Spleen (tissue), 13 donors: ENCODE measurements around the gene GON4L. TPM values are rescaled to one million over a fixed set of nuclear protein-coding genes. Genes with fewer than 3 reads are reported as not detected.

Source experiments
- DNase-seq: peaks from one replicate; pipeline ENCODE4 v3.0.0-alpha.2; 2020
- H3K27ac ChIP-seq, 8 donors: fragments of 200-600 bp; sonication (generic) in 7 of 8; 1 replicate in 4 of 8; 2 replicates in 4 of 8; pipeline versions ENCODE4 v1.5.0 to v1.8.0; 2016 to 2021; ENCODE audit warnings: inconsistent platforms in 4 of 8, mild to moderate bottlenecking in 4 of 8, moderate library complexity in 1 of 8
- H3K27me3 ChIP-seq, 7 donors: fragments of 200-600 bp; sonication (generic) in 6 of 7; replicated peaks in 1 of 7; 1 replicate in 4 of 7; 2 replicates in 3 of 7; pipeline versions ENCODE4 v1.5.0 to v1.8.0; 2016 to 2021; ENCODE audit warnings: inconsistent platforms in 3 of 7, mild to moderate bottlenecking in 1 of 7
- H3K36me3 ChIP-seq, 6 donors: fragments of 200-600 bp; sonication (generic) in 5 of 6; 1 replicate in 4 of 6; 2 replicates in 2 of 6; pipeline versions ENCODE4 v1.5.0 to v1.8.0; 2016 to 2021; ENCODE audit warnings: inconsistent platforms in 2 of 6
- H3K4me1 ChIP-seq, 6 donors: fragments of 200-600 bp; sonication (generic) in 5 of 6; 1 replicate in 3 of 6; 2 replicates in 3 of 6; pipeline versions ENCODE4 v1.5.0 to v1.8.0; 2016 to 2021; ENCODE audit warnings: inconsistent platforms in 3 of 6
- H3K4me3 ChIP-seq, 8 donors: fragments of 200-600 bp; sonication (generic) in 7 of 8; 1 replicate in 4 of 8; 2 replicates in 4 of 8; pipeline versions ENCODE4 v1.5.0 to v1.8.0; 2016 to 2021; ENCODE audit warnings: inconsistent platforms in 4 of 8, mild to moderate bottlenecking in 4 of 8, moderate library complexity in 2 of 8
- H3K9me3 ChIP-seq, 8 donors: fragments of 200-600 bp; sonication (generic) in 7 of 8; 1 replicate in 4 of 8; 2 replicates in 4 of 8; pipeline versions ENCODE4 v1.5.0 to v1.8.0; 2016 to 2021; ENCODE audit warnings: inconsistent platforms in 4 of 8
- POLR2A ChIP-seq, 3 donors: fragments of 450-650 bp; IDR thresholded peaks; one replicate each; pipeline ENCODE4 v1.5.1; 2017; ENCODE audit warnings: antibody characterized with exemption in 3 of 3, mild to moderate bottlenecking in 1 of 3
- POLR2AphosphoS5 ChIP-seq, 3 donors: sonication (generic); formaldehyde crosslinking; IDR thresholded peaks; one replicate each; pipeline ENCODE4 v1.5.1; 2017; ENCODE audit warnings: antibody characterized with exemption in 3 of 3
- WGBS, 5 donors: extraction: QIAGEN DNeasy Blood & Tissue Kit in 3 of 5; methylation state at CpG; one replicate each; pipeline versions ENCODE4 v1.1.5 to v1.1.7; 2013 to 2018; 5-methylcytosine and 5-hydroxymethylcytosine counted together
- intact Hi-C: fragments of 100-400 bp; cut with DNase I; formaldehyde crosslinking; loops from one replicate; pipeline ENCODE4 v1.15.0; 2023; ENCODE audit warnings: low total_unique reads
- long read RNA-seq, 2 donors: transcript quantifications; one replicate each; lab custom pipeline, GENCODE V29; 2026
- polyA plus RNA-seq, 3 donors: library from polyadenylated mRNA; stranded (reverse); fragments of 200-250 nt; gene quantifications; one replicate each; pipeline ENCODE4 v1.2.1, GENCODE V29; 2013
- total RNA-seq, 7 donors: library from RNA; depleted of rRNA in 3 of 7; stranded (reverse); fragments of >200 nt in 3 of 7; fragmentation: NEBNext Ultra II Directional in 4 of 7; extraction: Animal tissue kit (Norgen Biotek cat#: 25700) in 4 of 7; gene quantifications; one replicate each; pipeline versions ENCODE4 v1.1.0 to v1.2.1, GENCODE V29; 2016 to 2021
- TF ChIP-seq, protein P1 (sequence below), 11 experiments: fragments of 200-600 bp in 7 of 11; fragments of 450-650 bp in 4 of 11; sonication (generic) in 4 of 11; IDR thresholded peaks in 8 of 11; conservative IDR thresholded peaks in 3 of 11; 1 replicate in 7 of 11; 2 replicates in 4 of 11; pipeline versions ENCODE4 v1.4.0 to v1.8.0; 2016 to 2021; ENCODE audit warnings: antibody characterized with exemption in 11 of 11, inconsistent platforms in 4 of 11, mild to moderate bottlenecking in 1 of 11
- donor health status: healthy with polysubstance abuse.
- donor health status: DM: no; HTN: no; CAD: no; lungs with moderate emphysema.
- donor health status: DM: no; HTN: no; CAD: no.
- donor health status: Bipolar disorder and iron deficiency.
- donor health status: healthy.
- donor health status: DM: no; HTN: no; CAD: no.
- donor health status: DM: yes; HTN: yes; CAD: no.

The GON4L gene, protein sequence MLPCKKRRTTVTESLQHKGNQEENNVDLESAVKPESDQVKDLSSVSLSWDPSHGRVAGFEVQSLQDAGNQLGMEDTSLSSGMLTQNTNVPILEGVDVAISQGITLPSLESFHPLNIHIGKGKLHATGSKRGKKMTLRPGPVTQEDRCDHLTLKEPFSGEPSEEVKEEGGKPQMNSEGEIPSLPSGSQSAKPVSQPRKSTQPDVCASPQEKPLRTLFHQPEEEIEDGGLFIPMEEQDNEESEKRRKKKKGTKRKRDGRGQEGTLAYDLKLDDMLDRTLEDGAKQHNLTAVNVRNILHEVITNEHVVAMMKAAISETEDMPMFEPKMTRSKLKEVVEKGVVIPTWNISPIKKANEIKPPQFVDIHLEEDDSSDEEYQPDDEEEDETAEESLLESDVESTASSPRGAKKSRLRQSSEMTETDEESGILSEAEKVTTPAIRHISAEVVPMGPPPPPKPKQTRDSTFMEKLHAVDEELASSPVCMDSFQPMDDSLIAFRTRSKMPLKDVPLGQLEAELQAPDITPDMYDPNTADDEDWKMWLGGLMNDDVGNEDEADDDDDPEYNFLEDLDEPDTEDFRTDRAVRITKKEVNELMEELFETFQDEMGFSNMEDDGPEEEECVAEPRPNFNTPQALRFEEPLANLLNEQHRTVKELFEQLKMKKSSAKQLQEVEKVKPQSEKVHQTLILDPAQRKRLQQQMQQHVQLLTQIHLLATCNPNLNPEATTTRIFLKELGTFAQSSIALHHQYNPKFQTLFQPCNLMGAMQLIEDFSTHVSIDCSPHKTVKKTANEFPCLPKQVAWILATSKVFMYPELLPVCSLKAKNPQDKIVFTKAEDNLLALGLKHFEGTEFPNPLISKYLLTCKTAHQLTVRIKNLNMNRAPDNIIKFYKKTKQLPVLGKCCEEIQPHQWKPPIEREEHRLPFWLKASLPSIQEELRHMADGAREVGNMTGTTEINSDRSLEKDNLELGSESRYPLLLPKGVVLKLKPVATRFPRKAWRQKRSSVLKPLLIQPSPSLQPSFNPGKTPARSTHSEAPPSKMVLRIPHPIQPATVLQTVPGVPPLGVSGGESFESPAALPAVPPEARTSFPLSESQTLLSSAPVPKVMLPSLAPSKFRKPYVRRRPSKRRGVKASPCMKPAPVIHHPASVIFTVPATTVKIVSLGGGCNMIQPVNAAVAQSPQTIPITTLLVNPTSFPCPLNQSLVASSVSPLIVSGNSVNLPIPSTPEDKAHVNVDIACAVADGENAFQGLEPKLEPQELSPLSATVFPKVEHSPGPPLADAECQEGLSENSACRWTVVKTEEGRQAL (N-terminal part only)
- total RNA-seq (100 to 1,000 TPM in 1 of 7 donors, 10 to 100 TPM in 6; 56.6 to 103 (median 70.2) TPM), polyA plus RNA-seq (10 to 100 TPM; 12.3 to 27.1 (median 22.3) TPM)
- long read RNA-seq, donor 1, result 0 reads
- long read RNA-seq, donor 2, partial matches to known transcripts, result 0 of 1 reads
- long read RNA-seq, donor 2, other reads (novel, unspliced or antisense), result 0 of 1 reads

DNA sequence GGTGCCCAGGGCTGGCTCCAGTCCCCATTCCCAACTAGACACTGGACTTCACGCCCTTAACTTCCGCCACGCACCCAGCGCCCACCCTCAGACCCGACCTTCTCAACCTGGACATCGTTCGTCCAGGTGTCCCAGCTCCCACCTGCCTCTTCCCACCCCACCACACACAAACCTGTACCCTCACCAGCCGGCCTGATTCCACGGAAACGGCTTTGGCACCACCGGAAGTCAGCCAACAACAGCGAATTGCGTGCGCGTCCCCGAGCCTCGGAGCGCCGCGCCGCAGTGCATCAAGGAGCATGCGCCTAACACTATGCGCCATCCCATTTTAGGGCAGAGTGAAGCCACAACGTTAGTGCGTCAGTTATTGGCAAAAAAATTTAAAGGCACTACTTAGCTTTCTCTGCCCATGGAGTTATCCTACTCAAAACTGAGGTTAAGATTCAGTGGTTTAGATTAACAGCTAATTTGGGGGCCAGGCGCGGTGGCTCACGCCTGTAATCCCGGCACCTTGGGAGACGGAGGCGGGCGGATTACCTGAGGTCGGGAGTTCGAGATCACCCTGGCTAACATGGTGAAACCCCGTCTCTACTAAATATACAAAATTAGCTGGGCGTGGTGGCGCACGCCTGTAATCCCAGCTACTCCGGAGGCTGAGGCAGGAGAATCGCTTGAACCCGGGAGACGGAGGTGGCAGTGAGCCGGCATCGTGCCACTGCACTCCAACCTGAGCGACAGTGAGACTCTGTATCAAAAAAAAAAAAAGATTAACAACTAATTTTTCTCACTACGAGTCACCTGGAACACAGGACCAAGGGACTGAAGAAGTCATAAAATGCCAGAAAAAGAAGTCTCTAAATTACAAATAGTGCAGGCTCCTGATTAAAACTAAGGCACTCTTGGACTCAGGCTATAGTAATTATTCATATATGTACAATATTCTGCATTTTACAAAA is at the start of gene GON4L:
Gene GON4L, minus strand, starts transcription at position 240 of the 956 bp plus-strand sequence. CDS start 3,434 bp downstream, outside the sequence.
- peak; percentile 96 for DNase-seq
- Histone ChIP-seq H3K27me3 (peaks cover 0 to 10% (median 0%) of the 10 kb centered on the region in 7 donors), H3K4me1 (peaks cover 15 to 66% (median 51%) of the 10 kb centered on the region in 6 donors), H3K27ac (peak within 1 kb of the TSS; percentile 75 to 97 (median 90)), H3K4me3 (peak within 1 kb of the TSS; percentile 58 to 92 (median 66)), H3K9me3 (no peaks in the 10 kb centered on the region), H3K36me3 (peaks cover 0 to 34% (median 29%) of the 10 kb centered on the region in 6 donors)
- peak; percentile 94 to 97 (median 94) for TF ChIP-seq POLR2AphosphoS5 (IDR thresholded peaks at IDR 0.05)
- TF ChIP-seq, protein P1, sequence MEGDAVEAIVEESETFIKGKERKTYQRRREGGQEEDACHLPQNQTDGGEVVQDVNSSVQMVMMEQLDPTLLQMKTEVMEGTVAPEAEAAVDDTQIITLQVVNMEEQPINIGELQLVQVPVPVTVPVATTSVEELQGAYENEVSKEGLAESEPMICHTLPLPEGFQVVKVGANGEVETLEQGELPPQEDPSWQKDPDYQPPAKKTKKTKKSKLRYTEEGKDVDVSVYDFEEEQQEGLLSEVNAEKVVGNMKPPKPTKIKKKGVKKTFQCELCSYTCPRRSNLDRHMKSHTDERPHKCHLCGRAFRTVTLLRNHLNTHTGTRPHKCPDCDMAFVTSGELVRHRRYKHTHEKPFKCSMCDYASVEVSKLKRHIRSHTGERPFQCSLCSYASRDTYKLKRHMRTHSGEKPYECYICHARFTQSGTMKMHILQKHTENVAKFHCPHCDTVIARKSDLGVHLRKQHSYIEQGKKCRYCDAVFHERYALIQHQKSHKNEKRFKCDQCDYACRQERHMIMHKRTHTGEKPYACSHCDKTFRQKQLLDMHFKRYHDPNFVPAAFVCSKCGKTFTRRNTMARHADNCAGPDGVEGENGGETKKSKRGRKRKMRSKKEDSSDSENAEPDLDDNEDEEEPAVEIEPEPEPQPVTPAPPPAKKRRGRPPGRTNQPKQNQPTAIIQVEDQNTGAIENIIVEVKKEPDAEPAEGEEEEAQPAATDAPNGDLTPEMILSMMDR (IDR thresholded peaks at IDR 0.05 in 8 of 11, conservative IDR thresholded peaks at IDR 0.05 in 3 of 11), result peak in 1 of 11 experiments; percentile 23
- peak in 1 of 3 donors; percentile 32 for TF ChIP-seq POLR2A (IDR thresholded peaks at IDR 0.05)
- 12 to 23% (median 16%) methylated on average over 38 to 46 of the region's 46 CpGs for WGBS, 5 donors
- intact Hi-C loops, result no loop called here

DNA sequence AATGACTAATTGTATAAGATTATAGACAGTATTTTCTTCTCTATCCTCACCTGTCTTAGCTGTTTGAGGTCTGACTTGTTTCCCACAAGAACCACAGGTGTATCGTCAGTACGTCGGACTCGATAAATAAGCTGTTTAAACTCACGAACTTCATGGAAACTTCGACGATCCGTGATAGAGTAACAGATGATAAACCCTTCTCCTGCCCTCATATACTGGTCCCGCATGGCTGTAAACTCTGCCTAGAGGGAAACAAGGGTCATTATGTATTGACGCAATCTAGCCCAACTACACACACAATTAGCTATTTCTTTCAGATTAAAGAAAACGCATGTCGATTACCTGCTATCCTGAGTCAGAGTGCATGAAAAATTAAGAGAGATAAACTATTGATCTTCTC is 47.2 kb upstream of the GON4L start:
- TF ChIP-seq, protein P1 (IDR thresholded peaks at IDR 0.05 in 8 of 11, conservative IDR thresholded peaks at IDR 0.05 in 3 of 11), result no peak
- TF ChIP-seq POLR2AphosphoS5 (IDR thresholded peaks at IDR 0.05) (no peak), POLR2A (IDR thresholded peaks at IDR 0.05) (no peak)
- Histone ChIP-seq H3K4me1 (peaks cover 0 to 23% (median 10%) of the 10 kb centered on the region in 6 donors), H3K27me3 (no peaks in the 10 kb centered on the region), H3K9me3 (no peaks in the 10 kb centered on the region), H3K36me3 (peaks cover 6 to 100% (median 93%) of the 10 kb centered on the region in 6 donors), H3K4me3 (no peak overlapping the region), H3K27ac (no peak overlapping the region)
- intact Hi-C loops, result no loop called here
- WGBS, 5 donors, result 92 to 96% (median 95%) methylated on average over 12 of the region's 12 CpGs
- no peak for DNase-seq

DNA sequence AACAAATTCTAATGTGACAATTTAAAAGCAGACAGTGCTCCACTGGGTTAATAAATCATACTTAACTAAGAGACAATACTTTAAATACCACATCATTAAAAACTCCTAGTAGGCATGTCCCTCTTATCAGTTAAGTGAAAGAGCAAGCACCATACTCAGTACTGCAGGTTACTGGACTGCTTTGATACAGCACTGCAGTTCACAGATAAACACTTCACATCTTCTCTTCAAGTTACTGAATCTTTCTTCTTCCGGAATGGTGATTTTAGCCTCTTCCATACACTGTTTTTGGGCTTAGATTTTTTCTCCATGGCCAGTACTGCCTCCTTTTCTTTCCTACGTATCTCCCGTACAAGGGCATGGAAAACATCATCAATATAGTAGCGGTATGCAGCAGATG is 43.1 kb upstream of the GON4L start:
- H3K27me3 ChIP-seq, result no peaks in the 10 kb centered on the region
- peaks cover 6 to 100% (median 85%) of the 10 kb centered on the region in 6 donors for H3K36me3 ChIP-seq
- DNase-seq, result no peak
- WGBS, 5 donors, result 87 to 94% (median 93%) methylated on average over 4 of the region's 4 CpGs
- no peak overlapping the region for H3K27ac ChIP-seq
- TF ChIP-seq POLR2A (IDR thresholded peaks at IDR 0.05) (no peak), POLR2AphosphoS5 (IDR thresholded peaks at IDR 0.05) (no peak)
- TF ChIP-seq, protein P1 (IDR thresholded peaks at IDR 0.05 in 8 of 11, conservative IDR thresholded peaks at IDR 0.05 in 3 of 11), result no peak
- intact Hi-C loops, result no loop called here
- H3K4me1 ChIP-seq, result no peaks in the 10 kb centered on the region
- no peaks in the 10 kb centered on the region for H3K9me3 ChIP-seq
- H3K4me3 ChIP-seq, result no peak overlapping the region
